ENCODE results near the gene PHACTR1.

DNA sequence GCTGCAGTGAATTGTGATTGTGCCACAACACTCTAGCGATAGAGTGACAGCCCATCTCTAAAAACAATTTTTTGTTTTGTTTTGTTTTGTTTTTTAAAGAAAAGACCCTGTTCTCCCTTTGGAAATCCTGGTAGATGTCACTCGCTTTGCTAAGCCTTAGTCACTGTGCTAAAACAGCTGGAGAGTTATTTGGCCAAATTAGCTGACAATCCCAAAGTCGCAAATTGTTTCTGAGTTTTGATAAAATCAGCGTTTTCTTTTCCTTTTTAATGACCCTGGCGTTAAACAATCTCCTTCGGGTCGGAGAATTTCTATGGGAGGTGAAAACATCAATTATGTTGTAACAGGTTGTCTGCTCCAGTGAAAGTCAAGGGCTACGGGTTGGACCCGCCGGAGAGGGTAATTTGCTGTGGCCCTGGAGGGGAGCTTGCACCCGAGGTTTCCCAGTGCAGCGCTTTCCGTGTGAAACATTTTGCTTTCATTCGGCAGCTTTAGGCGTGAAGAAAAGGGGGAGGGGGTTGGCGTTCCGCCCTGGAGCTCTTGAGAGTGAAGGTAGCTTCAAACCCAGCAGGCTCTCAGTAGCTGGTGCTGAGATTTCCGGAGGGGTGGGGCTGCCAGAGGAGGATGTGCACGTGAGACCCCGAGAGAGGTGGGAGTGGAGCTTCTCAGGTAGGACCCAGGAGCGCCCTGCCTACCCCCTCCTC is 296.6 kb downstream of the PHACTR1 start:
- TF ChIP-seq CTCF (conservative IDR thresholded peaks at IDR 0.05 in 1 of 2, IDR thresholded peaks at IDR 0.05 in 1 of 2; ENCODE audit: low read depth in 1 of 2, low read length in 2 of 2) = no peak
- peak; percentile 55 for TF ChIP-seq EZH2 (IDR thresholded peaks at IDR 0.05; ENCODE audit: low read length, missing control alignments)

Measured in fibroblast of lung (primary cell).